BLaER1 treated with 17β-estradiol and CSF1 and Interleukin-3, amounts not matched to agents 10 nM and 100 nM (cell line): ENCODE measurements around the gene FAM174B.

ENCODE experiments used
- H3K27ac ChIP-seq, 11 experiments: shearing (Covaris generic); formaldehyde crosslinking; 2 replicates each; pipeline ENCODE4 v1.8.1; 2022
- H3K27me3 ChIP-seq, 11 experiments: shearing (Covaris generic); formaldehyde crosslinking; 2 replicates each; pipeline ENCODE4 v1.8.1; 2022
- H3K36me3 ChIP-seq, 11 experiments: shearing (Covaris generic); formaldehyde crosslinking; 2 replicates each; pipeline ENCODE4 v1.8.1; 2022
- H3K4me1 ChIP-seq, 10 experiments: shearing (Covaris generic); formaldehyde crosslinking; 2 replicates each; pipeline ENCODE4 v1.8.1; 2022
- H3K4me2 ChIP-seq, 11 experiments: shearing (Covaris generic); formaldehyde crosslinking; 2 replicates each; pipeline ENCODE4 v1.8.1; 2022
- H3K4me3 ChIP-seq, 10 experiments: shearing (Covaris generic); formaldehyde crosslinking; 2 replicates each; pipeline ENCODE4 v1.8.1; 2022
- H3K9ac ChIP-seq, 11 experiments: shearing (Covaris generic); formaldehyde crosslinking; 2 replicates each; pipeline ENCODE4 v1.8.1; 2022
- H3K9me3 ChIP-seq, 11 experiments: shearing (Covaris generic); formaldehyde crosslinking; replicated peaks in 1 of 11; 2 replicates each; pipeline ENCODE4 v1.8.1; 2022
- H4K20me1 ChIP-seq, 11 experiments: shearing (Covaris generic); formaldehyde crosslinking; 2 replicates each; pipeline ENCODE4 v1.8.1; 2022
- Cebpa-rat ChIP-seq, 11 experiments: shearing (Covaris generic); IDR thresholded peaks; 2 replicates each; pipeline ENCODE4 v1.8.1; 2022

FAM174B gene

GRCh38 chr15:92620991-92621390 is 34.6 kb downstream of the FAM174B start:
- no peak for TF ChIP-seq Cebpa-rat (IDR thresholded peaks at IDR 0.05)

DNA sequence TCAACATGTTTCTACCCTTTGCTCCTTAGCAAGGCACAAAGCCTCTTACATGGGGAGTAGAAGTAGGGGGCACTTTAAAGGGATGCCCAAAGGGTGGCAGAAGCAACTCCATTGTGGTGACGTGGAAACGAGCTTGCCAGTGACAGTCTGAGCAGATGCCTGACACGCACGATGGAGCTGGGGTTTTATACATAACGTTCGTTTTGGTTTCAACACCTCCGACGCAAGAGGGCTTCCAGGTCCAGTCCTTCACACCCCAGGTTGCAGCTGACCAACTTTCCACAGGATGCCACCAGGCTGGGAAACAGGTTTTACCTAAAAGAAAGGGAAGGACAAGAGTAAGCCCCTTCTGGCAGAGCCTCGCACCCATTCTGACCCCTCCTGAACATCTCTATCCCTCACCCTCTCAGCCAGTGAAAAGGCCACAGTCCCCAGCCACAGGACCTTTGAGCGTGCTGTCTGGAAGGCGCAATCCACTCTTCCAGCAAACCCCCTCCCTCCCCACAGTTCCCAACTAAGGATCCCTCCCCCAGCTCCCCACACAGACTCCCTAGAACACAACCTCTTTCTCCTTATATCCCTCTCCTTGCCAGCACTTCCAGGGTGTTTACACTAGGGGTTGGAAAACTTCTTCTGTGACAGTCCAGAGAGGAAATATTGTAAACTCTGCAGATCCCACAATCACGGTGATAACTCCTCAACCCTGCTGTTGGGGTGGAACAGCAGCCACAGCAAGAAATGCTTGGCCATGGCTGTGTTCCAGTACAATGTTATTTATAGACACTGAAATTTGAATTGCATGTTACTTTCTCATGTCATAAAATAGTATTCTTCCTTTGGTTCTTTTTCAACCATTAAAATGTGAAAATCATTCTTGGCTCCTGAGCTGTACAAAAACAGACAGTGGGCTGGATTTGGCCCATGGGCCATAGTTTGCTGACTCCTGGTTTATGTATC is 36.2 kb downstream of the FAM174B start:
- no peaks in the 10 kb centered on the region for H3K27me3 ChIP-seq
- H3K9me3 ChIP-seq: no peaks in the 10 kb centered on the region
- no peak for TF ChIP-seq Cebpa-rat (IDR thresholded peaks at IDR 0.05)
- peaks cover 11 to 21% (median 19%) of the 10 kb centered on the region in 10 experiments for H3K4me1 ChIP-seq
- no peak overlapping the region for H3K9ac ChIP-seq
- H3K27ac ChIP-seq: no peak overlapping the region
- H3K36me3 ChIP-seq: no peaks in the 10 kb centered on the region
- no peaks in the 10 kb centered on the region for H4K20me1 ChIP-seq
- no peak overlapping the region for H3K4me3 ChIP-seq
- no peak overlapping the region for H3K4me2 ChIP-seq

More at GRCh38 chr15:92620991-92621390, 34.6 kb downstream of the FAM174B start:
- Histone ChIP-seq H3K4me1 (peaks cover 27 to 37% (median 35%) of the 10 kb centered on the region in 10 experiments), H3K27ac (no peak overlapping the region), H3K27me3 (no peaks in the 10 kb centered on the region), H3K4me2 (no peak overlapping the region), H3K9me3 (no peaks in the 10 kb centered on the region), H3K4me3 (no peak overlapping the region), H4K20me1 (no peaks in the 10 kb centered on the region), H3K36me3 (no peaks in the 10 kb centered on the region), H3K9ac (no peak overlapping the region)

- Histone ChIP-seq H3K27me3 (no peaks in the 10 kb centered on the region), H3K36me3 (no peaks in the 10 kb centered on the region), H3K9ac (no peak overlapping the region), H3K4me1 (peaks cover 0 to 7% (median 5%) of the 10 kb centered on the region in 10 experiments; a peak in 7 of 20 replicates), H3K27ac (no peak overlapping the region), H3K4me2 (peak overlapping the region in 5 of 11 experiments; percentile 3 to 32 (median 13); a peak in 2 of 22 replicates), H3K4me3 (no peak overlapping the region), H4K20me1 (no peaks in the 10 kb centered on the region), H3K9me3 (no peaks in the 10 kb centered on the region)
- no peak for TF ChIP-seq Cebpa-rat (IDR thresholded peaks at IDR 0.05)
Measured at GRCh38 chr15:92617549-92618520, 37.7 kb downstream of the FAM174B start.

DNA sequence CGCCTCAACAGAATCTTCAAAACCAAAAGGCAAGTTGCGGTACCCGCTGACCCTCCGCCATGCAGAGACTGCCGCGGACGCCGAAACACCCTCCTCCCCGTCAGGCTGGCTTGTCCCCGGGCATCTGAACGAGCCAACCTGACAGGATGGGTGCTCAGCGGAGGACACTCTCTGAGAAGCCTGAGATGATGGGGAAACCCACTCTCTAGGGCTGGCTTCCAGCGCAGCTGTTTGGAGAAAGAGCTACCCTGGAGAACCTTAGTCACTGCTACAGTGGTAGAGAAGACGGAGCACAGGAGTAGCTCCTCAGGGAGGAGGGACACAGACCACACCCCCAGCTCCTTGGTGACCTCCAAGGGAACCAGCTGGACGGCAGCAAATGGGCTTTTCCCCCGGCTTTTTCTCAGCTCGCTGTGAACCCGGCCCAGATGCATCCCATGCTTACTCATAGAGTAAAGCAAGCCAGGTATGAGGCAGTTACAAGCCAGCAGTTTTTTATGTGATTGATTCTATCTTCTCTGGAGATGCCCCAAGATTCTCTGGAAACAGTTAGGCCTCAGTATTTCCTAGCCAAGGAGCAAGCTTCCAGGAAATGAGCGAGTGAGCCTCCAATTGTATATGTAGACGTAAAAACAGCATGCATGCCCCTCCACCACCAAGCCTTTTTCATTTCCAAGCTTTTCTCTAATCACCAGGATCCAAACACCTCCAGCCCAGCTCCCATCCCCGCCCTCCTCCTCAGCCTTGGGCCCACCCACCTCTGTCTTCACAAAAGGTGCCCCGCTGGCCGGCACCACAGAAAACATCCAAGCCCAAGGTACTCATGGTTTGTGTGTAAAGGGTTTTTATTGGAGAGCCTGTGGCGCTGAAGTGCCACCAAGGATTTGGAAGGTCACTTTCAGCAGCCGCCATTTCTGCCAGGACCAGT is 38.7 kb downstream of the FAM174B start:
- Histone ChIP-seq H3K9me3 (no peaks in the 10 kb centered on the region), H3K9ac (no peak overlapping the region), H3K4me1 (peaks cover 0 to 7% (median 5%) of the 10 kb centered on the region in 10 experiments; a peak in 7 of 20 replicates), H3K27ac (no peak overlapping the region), H3K36me3 (no peaks in the 10 kb centered on the region), H3K4me2 (peak overlapping the region in 4 of 11 experiments; percentile 3 to 32 (median 10); a peak in 1 of 22 replicates), H3K27me3 (no peaks in the 10 kb centered on the region), H3K4me3 (no peak overlapping the region), H4K20me1 (no peaks in the 10 kb centered on the region)
- no peak for TF ChIP-seq Cebpa-rat (IDR thresholded peaks at IDR 0.05)

- no peaks in the 10 kb centered on the region for H3K9me3 ChIP-seq
- TF ChIP-seq Cebpa-rat (IDR thresholded peaks at IDR 0.05): no peak
- no peak overlapping the region for H3K9ac ChIP-seq
- H4K20me1 ChIP-seq: no peaks in the 10 kb centered on the region
- H3K4me1 ChIP-seq: peaks cover 0 to 7% (median 5%) of the 10 kb centered on the region in 10 experiments; a peak in 7 of 20 replicates
- H3K36me3 ChIP-seq: no peaks in the 10 kb centered on the region
- H3K27me3 ChIP-seq: no peaks in the 10 kb centered on the region
- H3K4me2 ChIP-seq: no peak overlapping the region
- H3K4me3 ChIP-seq: no peak overlapping the region
- no peak overlapping the region for H3K27ac ChIP-seq
Measured at GRCh38 chr15:92614791-92615785, 40.5 kb downstream of the FAM174B start.

GRCh38 chr15:92614301-92614700 is 41.3 kb downstream of the FAM174B start:
- TF ChIP-seq Cebpa-rat (IDR thresholded peaks at IDR 0.05): no peak
- H4K20me1 ChIP-seq: no peaks in the 10 kb centered on the region
- H3K4me2 ChIP-seq: no peak overlapping the region
- H3K27me3 ChIP-seq: no peaks in the 10 kb centered on the region
- no peak overlapping the region for H3K27ac ChIP-seq
- H3K4me3 ChIP-seq: no peak overlapping the region
- peaks cover 0 to 4% (median 0%) of the 10 kb centered on the region in 11 experiments; a peak in 1 of 22 replicates for H3K9me3 ChIP-seq
- no peak overlapping the region for H3K9ac ChIP-seq
- no peaks in the 10 kb centered on the region for H3K36me3 ChIP-seq
- H3K4me1 ChIP-seq: peaks cover 0 to 7% (median 5%) of the 10 kb centered on the region in 10 experiments; a peak in 7 of 20 replicates

GRCh38 chr15:92613841-92614240 is 41.7 kb downstream of the FAM174B start:
- Histone ChIP-seq H3K9ac (no peak overlapping the region), H4K20me1 (no peaks in the 10 kb centered on the region), H3K4me3 (no peak overlapping the region), H3K27ac (no peak overlapping the region), H3K9me3 (peaks cover 0 to 5% (median 0%) of the 10 kb centered on the region in 11 experiments; a peak in 2 of 22 replicates), H3K4me2 (no peak overlapping the region), H3K4me1 (peaks cover 0 to 7% (median 5%) of the 10 kb centered on the region in 10 experiments; a peak in 7 of 20 replicates), H3K27me3 (no peaks in the 10 kb centered on the region), H3K36me3 (no peaks in the 10 kb centered on the region)
- no peak for TF ChIP-seq Cebpa-rat (IDR thresholded peaks at IDR 0.05)
